Activated CD8-positive, alpha-beta T cell treated with anti-CD3 and anti-CD28 coated beads for 36 hours (primary cell): ENCODE data around the gene PTPRN2. TPM values are rescaled to one million over a fixed set of nuclear protein-coding genes. Genes with fewer than 3 reads are reported as not detected.

Experiments
- ATAC-seq: fragments of 200-7000 bp; cut with Tn5 transposase; one replicate; pipeline ENCODE4 v1.10.0; 2021; ENCODE audit warnings: mild to moderate bottlenecking, moderate library complexity
- CTCF ChIA-PET: fragments of 350-600 bp; sonication (Branson Sonifier 250); formaldehyde crosslinking; loops from one replicate; lab custom pipeline; 2021; ENCODE audit warnings: antibody characterized with exemption; lab: Charles Lee
- POLR2A ChIA-PET: fragments of 350-600 bp; sonication (Branson Sonifier 250); formaldehyde crosslinking; loops from one replicate; lab custom pipeline; 2021; ENCODE audit warnings: antibody characterized with exemption; lab: Charles Lee
- DNase-seq: peaks from one replicate; pipeline ENCODE4 v3.0.0-alpha.2; 2020
- H3K27ac Mint-ChIP-seq: one replicate; pipeline ENCODE4 v1.8.0; 2021; ENCODE audit warnings: mild to moderate bottlenecking, mixed read lengths
- H3K27me3 Mint-ChIP-seq: one replicate; pipeline ENCODE4 v1.8.0; 2021; ENCODE audit warnings: mixed read lengths
- H3K36me3 Mint-ChIP-seq: one replicate; pipeline ENCODE4 v1.8.0; 2021; ENCODE audit warnings: low read depth, mixed read lengths
- H3K4me1 Mint-ChIP-seq: one replicate; pipeline ENCODE4 v1.8.0; 2021; ENCODE audit warnings: low read depth, mixed read lengths
- H3K4me3 Mint-ChIP-seq: one replicate; pipeline ENCODE4 v1.8.0; 2021; ENCODE audit warnings: mild to moderate bottlenecking, moderate library complexity, mixed read lengths
- H3K9me3 Mint-ChIP-seq: one replicate; pipeline ENCODE4 v1.8.0; 2021; ENCODE audit warnings: mixed read lengths
- intact Hi-C: fragments of 100-400 bp; cut with micrococcal nuclease; formaldehyde crosslinking; loops from one replicate; pipeline ENCODE4 v1.10.0; 2022
- total RNA-seq, 2 experiments: library from RNA; stranded (reverse); gene quantifications; one replicate each; pipeline ENCODE4 v1.2.3, GENCODE V29; 2021
- TF ChIP-seq, protein P1 (sequence below): fragments of 200-600 bp; IDR thresholded peaks from one replicate; pipeline ENCODE4 v1.8.0; 2022; ENCODE audit warnings: antibody characterized with exemption, mild to moderate bottlenecking

The PTPRN2 gene
- total RNA-seq, 2 experiments from 2014 or later = 0.49 to 0.65 TPM

DNA sequence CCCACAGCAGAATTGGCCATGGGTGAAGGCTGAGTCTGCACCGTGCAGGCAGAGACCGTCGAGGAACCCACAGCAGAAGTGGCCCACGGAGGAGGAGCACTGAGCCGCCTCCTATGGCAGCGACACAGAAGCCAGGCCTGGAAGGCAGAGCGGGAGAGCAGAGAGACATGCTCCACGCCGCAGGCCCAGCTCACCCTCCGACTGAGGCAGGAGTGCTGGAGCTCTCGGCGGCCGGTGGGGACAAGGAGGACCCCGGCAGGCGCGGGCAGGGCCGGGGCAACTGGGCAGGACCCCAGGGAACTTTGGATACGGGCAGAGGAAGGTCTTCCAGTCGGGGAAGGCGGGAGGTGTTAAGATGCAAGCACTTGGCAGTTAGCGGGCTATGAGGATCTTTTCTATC is 830.4 kb downstream of the PTPRN2 start:
- DNase-seq (no peak), ATAC-seq (no peak)
- Mint-ChIP-seq H3K9me3 (no peaks in the 10 kb centered on the region), H3K36me3 (no peaks in the 10 kb centered on the region), H3K27me3 (peaks cover 6% of the 10 kb centered on the region), H3K4me1 (peaks cover 12% of the 10 kb centered on the region), H3K27ac (no peak overlapping the region), H3K4me3 (no peak overlapping the region)
- ChIA-PET POLR2A (no interaction called here), CTCF (no interaction called here)
- TF ChIP-seq, protein P1, sequence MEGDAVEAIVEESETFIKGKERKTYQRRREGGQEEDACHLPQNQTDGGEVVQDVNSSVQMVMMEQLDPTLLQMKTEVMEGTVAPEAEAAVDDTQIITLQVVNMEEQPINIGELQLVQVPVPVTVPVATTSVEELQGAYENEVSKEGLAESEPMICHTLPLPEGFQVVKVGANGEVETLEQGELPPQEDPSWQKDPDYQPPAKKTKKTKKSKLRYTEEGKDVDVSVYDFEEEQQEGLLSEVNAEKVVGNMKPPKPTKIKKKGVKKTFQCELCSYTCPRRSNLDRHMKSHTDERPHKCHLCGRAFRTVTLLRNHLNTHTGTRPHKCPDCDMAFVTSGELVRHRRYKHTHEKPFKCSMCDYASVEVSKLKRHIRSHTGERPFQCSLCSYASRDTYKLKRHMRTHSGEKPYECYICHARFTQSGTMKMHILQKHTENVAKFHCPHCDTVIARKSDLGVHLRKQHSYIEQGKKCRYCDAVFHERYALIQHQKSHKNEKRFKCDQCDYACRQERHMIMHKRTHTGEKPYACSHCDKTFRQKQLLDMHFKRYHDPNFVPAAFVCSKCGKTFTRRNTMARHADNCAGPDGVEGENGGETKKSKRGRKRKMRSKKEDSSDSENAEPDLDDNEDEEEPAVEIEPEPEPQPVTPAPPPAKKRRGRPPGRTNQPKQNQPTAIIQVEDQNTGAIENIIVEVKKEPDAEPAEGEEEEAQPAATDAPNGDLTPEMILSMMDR = no peak
- intact Hi-C loops = no loop called here

DNA sequence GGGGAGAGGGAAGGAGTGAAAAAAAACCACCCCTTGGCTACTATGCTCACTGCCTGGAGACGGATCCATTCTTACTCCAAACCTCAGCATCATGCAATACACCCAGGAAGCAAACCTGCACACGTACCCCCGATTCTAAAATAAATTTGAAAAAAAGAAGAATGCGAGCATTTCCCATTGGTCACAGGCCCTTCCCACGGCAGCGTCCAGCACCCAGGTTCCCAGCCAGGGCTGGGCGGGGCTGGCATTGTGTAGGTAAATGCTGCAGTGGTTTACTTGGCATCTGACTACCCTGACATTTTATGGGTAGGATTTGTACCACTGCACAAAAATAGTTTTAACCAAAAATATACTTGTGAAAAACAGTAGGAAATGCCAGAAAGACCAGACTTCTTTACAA is 831.9 kb downstream of the PTPRN2 start:
- TF ChIP-seq, protein P1 = no peak
- Mint-ChIP-seq H3K27me3 (peaks cover 5% of the 10 kb centered on the region), H3K4me3 (no peak overlapping the region), H3K9me3 (no peaks in the 10 kb centered on the region), H3K4me1 (peaks cover 11% of the 10 kb centered on the region), H3K36me3 (no peaks in the 10 kb centered on the region), H3K27ac (no peak overlapping the region)
- ATAC-seq (no peak), DNase-seq (no peak)
- CTCF ChIA-PET = no interaction called here
- POLR2A ChIA-PET = no interaction called here
- intact Hi-C loops = no loop called here

DNA sequence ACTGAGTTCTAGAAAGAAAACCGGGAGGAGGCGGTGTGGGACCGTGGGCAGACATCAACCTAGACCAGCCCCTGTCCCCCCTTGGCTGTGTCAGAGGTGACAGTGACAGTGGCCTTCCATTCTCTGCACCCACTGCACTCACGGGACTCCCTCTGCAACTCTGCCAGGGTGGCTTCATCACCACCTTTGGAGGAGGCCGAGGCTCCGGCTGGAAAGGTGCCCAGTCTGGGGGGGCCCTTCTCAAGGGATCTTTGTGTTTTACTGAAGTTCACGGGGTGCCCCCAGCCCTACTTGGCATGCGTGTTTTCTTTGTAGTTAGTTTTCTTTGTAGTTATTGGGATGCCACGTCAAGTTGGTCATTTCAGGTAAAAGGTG is 833.2 kb downstream of the PTPRN2 start:
- Mint-ChIP-seq H3K9me3 (no peaks in the 10 kb centered on the region), H3K27ac (no peak overlapping the region), H3K4me3 (no peak overlapping the region), H3K27me3 (no peaks in the 10 kb centered on the region), H3K4me1 (no peaks in the 10 kb centered on the region), H3K36me3 (no peaks in the 10 kb centered on the region)
- TF ChIP-seq, protein P1 = no peak
- intact Hi-C loops = no loop called here
- POLR2A ChIA-PET = no interaction called here
- CTCF ChIA-PET = no interaction called here
- ATAC-seq (no peak), DNase-seq (no peak)

DNA sequence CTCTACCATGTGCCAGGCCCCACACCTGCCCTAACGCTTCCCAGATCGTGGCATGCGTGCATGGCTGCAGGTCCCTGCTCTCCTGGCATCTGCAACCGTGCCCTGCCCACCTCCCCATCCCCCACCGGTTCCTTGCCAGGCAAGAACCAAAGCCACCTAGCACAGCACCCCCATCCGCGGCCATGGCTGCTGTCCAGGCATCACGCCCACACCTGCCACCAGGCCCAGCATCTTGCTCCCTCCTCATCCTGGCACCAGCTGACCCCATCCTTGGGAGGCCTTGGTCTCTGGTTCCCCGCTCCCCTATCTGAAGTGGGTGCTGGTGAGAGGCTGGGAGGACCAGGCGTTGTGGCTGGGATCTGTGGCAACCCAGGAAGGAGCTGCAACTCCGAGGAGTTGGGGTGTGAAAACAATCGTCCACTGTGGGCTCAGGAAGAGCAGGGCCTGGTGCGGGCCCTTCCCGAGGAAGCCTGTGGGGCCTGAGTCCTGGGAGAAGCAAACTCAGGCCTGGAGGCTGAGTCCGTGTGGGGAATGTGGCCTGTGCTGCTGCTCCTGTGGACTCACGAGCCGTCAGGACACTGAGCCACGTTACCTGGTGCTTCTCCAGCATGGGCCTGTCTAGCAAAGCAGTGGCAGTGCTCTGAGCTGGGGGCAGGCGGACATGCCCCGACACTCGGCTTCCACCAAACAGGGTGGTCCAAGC is 833.8 kb downstream of the PTPRN2 start:
- Mint-ChIP-seq H3K36me3 (no peaks in the 10 kb centered on the region), H3K27ac (no peak overlapping the region), H3K4me3 (no peak overlapping the region), H3K27me3 (no peaks in the 10 kb centered on the region), H3K9me3 (no peaks in the 10 kb centered on the region), H3K4me1 (no peaks in the 10 kb centered on the region)
- ChIA-PET POLR2A (no interaction called here), CTCF (no interaction called here)
- TF ChIP-seq, protein P1 = no peak
- ATAC-seq (no peak), DNase-seq (no peak)
- intact Hi-C loops = no loop called here

DNA sequence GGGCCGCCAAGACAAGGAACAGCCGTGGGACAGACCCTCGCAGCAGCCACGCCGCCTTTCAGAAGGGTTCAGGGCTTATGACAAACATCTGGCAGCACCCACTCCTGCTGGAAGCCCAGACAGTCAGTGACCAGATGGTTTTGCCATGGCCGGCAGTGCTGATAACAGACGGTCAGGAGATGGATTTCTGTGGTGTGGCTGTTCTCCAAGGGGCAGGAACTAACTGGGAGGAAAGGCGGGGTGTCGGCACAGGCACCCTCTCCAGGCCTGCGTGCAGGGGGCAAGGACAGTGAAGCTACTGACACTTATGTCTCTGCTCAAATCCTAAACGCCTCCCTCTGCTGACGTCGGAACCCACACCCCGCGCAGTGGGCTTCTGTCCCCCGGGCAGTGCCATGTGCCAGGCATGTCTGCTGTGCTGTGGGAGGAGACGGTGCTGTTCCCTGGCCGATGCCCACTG is 834.8 kb downstream of the PTPRN2 start:
- H3K9me3 Mint-ChIP-seq = no peaks in the 10 kb centered on the region
- POLR2A ChIA-PET = no interaction called here
- H3K4me3 Mint-ChIP-seq = no peak overlapping the region
- no peaks in the 10 kb centered on the region for H3K4me1 Mint-ChIP-seq
- intact Hi-C loops = no loop called here
- H3K27me3 Mint-ChIP-seq = no peaks in the 10 kb centered on the region
- CTCF ChIA-PET = no interaction called here
- no peaks in the 10 kb centered on the region for H3K36me3 Mint-ChIP-seq
- H3K27ac Mint-ChIP-seq = no peak overlapping the region
- no peak for ATAC-seq
- TF ChIP-seq, protein P1 = no peak
- no peak for DNase-seq
